GM19025 (cell line): ENCODE measurements around the gene PBX1.
A peak's percentile ranks its signal among the peaks of the same experiment; 100 is the strongest.
"Not testable (repeated sequence)": the region's sequence is repeated elsewhere in the genome, so short reads cannot be mapped to it uniquely, and the experiment has no call there.

Source experiments
- ATAC-seq: cut with Tn5 transposase; IDR thresholded peaks from one replicate; pipeline ENCODE4 v1.9.1; 2021; ENCODE audit warnings: mild to moderate bottlenecking, low read depth, moderate library complexity; ENCODE audit not compliant: unreplicated experiment

The PBX1 gene

GRCh38 chr1:164558461-164559341 lies at the start of gene PBX1:
TSS of gene PBX1 (plus strand) at chr1:164559184.
- peak; percentile 100 for ATAC-seq

- ATAC-seq = no peak
Observed at GRCh38 chr1:164510435-164510834, 48.5 kb upstream of the PBX1 start.

GRCh38 chr1:164511001-164511705 lies 47.8 kb upstream of the PBX1 start:
- ATAC-seq = no peak

GRCh38 chr1:164515231-164515630 lies 43.8 kb upstream of the PBX1 start:
- no peak for ATAC-seq

GRCh38 chr1:164515711-164516331 lies 43.2 kb upstream of the PBX1 start:
- no peak for ATAC-seq

GRCh38 chr1:164516591-164516990 lies 42.4 kb upstream of the PBX1 start:
- ATAC-seq = no peak

GRCh38 chr1:164518692-164519332 lies 40.2 kb upstream of the PBX1 start:
- no peak for ATAC-seq

- ATAC-seq = no peak
Observed at GRCh38 chr1:164519426-164519825, 39.6 kb upstream of the PBX1 start.

- no peak for ATAC-seq
Observed at GRCh38 chr1:164524810-164525209, 34.2 kb upstream of the PBX1 start.

GRCh38 chr1:164534863-164535610 lies 23.9 kb upstream of the PBX1 start:
- ATAC-seq = no peak

- not testable (repeated sequence) for ATAC-seq
Observed at GRCh38 chr1:164552463-164552988, 6.5 kb upstream of the PBX1 start.

GRCh38 chr1:164557270-164557669 lies 1.7 kb upstream of the PBX1 start:
- no peak for ATAC-seq

GRCh38 chr1:164559342-164560051 lies 513 bp downstream of the PBX1 start:
- no peak for ATAC-seq

GRCh38 chr1:164560121-164560541 lies 1.1 kb downstream of the PBX1 start:
- no peak for ATAC-seq

GRCh38 chr1:164560556-164560955 lies 1.6 kb downstream of the PBX1 start:
- ATAC-seq = no peak

- ATAC-seq = no peak
Observed at GRCh38 chr1:164561007-164561406, 2.0 kb downstream of the PBX1 start.

- ATAC-seq = no peak
Observed at GRCh38 chr1:164561472-164561871, 2.5 kb downstream of the PBX1 start.

GRCh38 chr1:164562061-164562460 lies 3.1 kb downstream of the PBX1 start:
- ATAC-seq = no peak

GRCh38 chr1:164562511-164562910 lies 3.5 kb downstream of the PBX1 start:
- ATAC-seq = no peak
